GM18517 (cell line): ENCODE measurements around the gene ZNF33B.
A peak's percentile ranks its signal among the peaks of the same experiment; 100 is the strongest.
"Not testable (repeated sequence)": the region's sequence is repeated elsewhere in the genome, so short reads cannot be mapped to it uniquely, and the experiment has no call there.

Source experiments
- ATAC-seq: cut with Tn5 transposase; IDR thresholded peaks from one replicate; pipeline ENCODE4 v1.9.1; 2021; ENCODE audit warnings: mild to moderate bottlenecking, moderate library complexity; ENCODE audit not compliant: unreplicated experiment

ZNF33B gene

DNA sequence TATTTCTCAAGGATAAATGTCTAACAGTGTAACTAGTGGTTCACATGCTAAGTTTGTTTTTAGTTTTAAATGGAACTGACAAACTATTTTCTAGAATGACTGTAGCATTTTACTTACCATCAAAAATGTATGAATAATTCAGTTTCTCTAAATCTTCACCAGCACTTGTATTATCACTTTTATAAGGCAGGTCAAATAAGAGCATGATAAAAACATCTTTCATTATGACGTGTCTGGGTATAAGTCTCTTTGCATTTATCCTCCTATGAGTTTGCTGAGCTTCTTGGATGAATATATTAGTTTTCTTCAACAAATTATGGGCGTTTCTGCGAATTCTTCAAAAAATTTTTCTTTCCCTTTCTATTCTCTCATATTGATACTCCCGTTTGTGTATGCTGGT lies 19.9 kb downstream of the ZNF33B start:
- ATAC-seq = no peak

DNA sequence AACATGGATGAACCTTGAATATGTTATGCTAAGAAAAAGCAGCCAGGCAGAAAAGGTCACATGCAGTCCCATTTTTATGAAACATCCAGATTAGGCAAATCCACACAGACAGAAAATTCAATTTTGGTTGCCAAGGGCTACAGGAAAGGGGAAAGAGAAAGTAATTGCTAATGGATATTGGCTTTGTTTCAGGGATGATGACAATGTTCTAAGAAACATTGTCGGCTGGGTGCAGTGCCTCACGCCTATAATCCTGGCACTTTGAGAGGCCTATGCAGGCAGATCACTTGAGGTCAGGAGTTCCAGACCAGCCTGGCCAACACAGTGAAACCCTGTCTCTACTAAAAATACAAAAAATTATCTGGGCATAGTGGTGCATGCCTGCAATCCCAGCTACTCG lies 23.0 kb downstream of the ZNF33B start:
- no peak for ATAC-seq

DNA sequence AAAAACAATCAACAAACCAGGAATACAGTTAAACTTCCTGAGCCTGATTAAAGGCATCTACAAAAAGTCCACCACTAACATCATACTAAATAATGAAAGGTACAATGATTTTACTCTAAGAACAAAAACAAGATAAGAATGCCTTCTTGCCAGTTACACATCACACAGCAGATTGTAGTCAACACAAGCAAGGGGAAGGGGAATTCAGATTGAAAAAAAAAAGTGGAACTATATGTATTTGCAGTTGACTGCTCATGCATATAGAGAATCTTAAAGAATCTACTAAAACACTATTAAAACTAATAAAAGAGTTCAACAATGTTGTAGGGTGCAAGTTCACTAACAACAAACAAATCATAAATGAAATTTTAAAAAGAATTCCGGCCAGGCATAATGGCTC lies 28.5 kb downstream of the ZNF33B start:
- no peak for ATAC-seq

DNA sequence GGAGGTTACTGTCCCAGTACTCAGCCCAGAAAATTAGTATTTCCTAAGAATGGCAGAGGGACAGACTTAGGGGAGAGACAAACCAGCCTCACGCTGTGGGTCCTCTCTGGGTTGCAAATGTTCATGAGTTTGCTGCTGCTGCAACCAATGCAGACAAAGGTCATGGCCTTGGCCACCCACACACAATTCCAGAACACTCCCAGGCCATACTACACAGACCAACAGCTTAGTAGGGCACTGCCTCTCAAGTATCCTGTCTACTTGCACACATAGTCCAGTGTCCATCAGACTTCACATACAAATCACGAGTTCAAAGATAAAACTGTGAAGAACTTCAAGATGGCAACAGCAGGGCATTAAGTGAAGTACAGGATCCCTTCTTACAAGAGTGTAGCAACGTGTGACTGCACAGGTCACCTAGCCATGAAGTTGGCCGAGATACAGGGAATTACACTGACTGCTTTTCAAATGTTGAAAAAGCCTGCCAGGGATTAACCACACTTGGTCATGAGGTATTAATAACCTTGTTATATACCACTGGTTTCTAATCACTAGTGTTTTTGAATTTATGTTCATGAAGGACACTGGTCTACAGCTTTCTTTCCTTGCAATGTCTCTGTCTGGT lies 40.0 kb downstream of the ZNF33B start:
- no peak for ATAC-seq

DNA sequence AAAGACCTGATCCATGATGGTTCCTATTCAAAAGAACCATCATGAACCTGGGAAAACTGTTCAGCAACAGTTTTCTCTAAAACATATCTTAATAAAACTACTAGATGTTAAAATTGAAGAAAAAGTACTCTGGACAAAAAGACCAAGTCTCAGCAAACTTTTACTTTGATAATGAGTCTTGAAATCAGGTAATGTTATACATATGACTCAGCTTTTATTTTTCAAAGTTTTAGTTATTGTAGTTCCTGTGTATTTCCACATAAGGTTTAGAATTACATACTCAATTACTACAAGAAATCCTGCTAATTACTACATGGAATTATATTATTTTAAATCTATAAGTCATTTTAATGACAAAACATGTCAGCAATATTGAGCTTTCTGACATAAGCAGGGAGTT lies 42.2 kb downstream of the ZNF33B start:
- no peak for ATAC-seq

DNA sequence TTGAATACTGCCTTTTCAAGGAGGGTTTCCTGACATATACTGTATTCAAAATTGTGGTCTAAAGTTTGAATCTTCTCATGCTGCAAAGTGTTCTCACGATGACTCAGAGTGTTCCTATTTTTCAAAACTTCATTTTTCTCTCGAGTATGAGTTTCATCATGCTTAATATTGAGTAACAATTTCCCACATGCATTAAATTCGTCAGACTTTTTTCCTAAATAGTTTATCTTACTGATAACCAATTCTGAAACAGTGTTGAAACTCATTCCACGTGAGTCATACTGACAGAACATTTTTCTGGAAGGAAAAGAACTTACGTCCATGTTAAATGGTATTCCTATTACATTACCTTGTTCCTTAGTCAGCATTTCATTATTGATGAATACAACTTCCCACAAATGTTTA lies 44.1 kb downstream of the ZNF33B start:
- no peak for ATAC-seq

DNA sequence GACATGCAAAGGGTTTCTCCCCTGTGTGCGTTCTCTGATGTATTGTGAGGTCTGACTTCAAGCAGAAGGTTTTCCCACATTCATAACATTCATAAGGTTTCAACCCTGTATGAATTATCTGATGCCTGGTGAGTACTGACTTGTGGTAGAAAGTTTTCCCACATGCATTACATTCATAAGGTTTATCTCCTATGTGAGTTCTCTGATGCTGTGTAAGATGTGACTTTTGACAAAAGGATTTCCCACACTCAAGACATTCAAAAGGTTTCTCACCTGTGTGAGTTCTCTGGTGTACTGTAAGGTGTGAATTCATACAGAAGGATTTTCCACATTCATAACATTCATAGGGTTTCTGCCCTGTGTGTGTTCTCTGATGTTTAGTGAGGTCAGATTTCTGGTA lies 45.1 kb downstream of the ZNF33B start:
- no peak for ATAC-seq

DNA sequence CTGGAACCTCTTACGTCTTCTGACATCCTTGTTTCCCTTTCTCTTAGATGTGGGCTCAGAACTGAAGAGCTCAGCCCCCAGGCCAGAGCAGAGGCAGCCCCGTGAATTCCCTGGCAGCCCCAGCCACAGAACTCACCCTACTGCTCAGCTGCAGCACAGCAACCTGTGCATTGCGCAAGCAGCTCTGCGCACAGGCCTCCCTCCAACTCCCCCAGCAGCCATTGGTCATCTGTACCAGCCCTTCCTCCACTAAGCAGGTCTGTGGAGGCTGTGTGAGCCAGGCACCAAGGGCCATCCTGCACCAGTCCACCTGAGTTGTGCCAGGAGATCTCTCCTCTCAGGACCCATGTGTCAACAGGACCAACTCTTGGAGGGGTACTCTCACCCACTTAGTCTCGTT lies 54.5 kb downstream of the ZNF33B start:
- ATAC-seq = no peak

DNA sequence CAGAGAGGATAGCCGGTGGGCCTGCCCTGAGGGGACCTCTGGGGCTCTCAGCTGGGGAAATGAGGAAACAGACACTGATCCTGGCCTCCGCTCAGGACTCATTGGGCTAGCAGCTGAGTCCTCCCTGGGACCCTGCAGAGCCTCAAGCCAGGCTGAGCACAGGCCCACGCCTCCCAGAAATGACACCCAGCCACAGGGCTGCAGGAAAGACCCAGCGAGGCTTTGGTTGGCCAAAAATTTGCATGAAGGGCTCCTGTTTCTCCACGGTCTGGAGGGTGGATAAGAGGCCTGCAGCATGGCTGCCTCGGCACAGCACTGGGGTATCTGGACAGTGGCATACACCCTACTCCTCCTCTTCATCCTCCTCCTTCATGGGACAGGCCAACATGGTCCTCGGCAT lies 60.4 kb downstream of the ZNF33B start:
- no peak for ATAC-seq

DNA sequence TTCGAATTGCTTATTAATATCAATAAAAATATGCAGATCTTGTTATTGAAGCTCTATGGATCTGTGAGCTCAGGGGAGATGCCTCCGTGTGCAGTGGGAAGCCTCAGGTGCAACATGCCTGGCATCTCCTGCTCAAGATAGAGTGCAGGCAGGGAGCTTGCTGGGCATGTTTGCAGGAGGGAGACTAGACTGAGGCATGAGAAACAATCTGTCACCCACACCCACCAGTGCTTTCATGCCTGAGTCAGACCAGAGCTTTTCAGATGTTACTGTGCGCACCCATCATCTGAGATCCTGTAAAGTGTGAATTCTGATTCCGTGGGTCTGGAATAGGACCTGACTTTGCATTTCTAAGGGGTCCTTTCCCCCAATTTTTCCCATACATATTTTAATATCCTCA lies 62.0 kb downstream of the ZNF33B start:
- no peak for ATAC-seq

DNA sequence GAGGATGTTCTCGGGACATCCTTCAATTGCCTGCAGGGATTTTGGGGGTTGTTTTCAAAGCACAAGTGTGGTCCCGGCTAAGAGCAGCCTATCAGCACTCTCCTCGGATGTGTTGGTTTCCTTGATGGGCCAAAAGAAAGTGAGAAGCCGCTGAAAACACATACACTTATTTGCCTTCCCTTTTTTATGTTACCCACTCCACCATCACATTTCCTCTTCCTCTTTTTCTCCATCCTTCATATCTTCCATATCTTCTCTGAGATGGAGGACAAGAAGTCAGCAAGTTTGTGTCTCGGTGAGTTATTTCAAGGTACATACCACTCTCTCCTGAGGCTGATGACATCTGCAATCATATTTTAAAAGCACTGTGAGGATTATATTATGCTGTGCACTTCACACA lies 64.0 kb downstream of the ZNF33B start:
- no peak for ATAC-seq

DNA sequence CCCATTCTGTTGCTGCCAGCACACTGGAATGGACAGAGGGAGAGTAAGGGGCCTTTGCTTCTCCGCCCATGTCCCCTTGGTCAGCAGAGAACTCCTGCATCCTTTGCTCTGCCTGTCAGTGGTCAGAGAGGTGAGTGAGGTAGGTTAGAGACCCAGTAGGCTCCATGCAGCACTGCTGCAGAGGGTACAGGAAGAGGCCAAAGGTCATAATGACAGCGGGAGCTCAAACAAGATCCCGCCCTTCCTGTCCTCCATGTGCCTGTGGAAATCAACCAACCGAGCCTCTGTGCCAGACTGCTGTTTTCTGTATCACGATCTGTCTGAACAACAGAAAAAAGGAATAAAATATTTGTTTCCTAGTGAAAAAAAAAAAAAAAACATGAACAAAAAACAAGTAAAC lies 81.4 kb downstream of the ZNF33B start:
- ATAC-seq = no peak

DNA sequence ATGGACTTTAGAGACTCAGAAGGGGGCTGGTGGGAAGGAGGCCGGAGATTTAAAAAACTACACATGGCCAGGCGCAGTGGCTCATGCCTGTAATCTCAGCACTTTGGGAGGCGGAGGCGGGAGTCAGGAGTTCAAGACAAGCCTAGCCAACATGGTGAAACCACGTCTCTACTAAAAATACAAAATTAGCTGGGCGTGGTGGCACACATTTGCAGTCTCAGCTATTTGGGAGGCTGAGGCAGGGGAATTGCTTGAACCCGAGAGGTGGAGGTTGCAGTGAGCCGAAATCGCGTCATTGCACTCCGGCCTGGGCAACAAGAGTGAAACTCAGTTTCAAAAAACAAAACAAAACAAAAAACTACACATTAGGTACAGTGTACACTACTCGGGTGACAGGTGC lies 84.8 kb downstream of the ZNF33B start:
- not testable (repeated sequence) for ATAC-seq

DNA sequence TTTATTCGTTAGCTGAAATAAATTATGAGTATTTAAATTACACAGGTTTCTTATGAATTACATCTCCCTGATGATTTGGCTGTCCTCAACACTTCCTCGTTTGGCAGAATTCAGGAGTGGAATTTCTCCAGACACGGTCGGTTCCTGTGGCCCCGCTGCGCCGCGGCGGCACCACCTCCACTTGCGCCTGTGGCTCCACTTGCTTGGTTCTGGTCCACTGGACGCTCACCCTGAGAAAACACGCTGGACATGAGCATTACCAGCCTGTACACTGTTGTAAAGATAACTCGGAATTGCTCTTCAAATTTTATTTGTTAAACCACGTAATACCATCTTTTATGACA lies 85.3 kb downstream of the ZNF33B start:
- peak; percentile 42 for ATAC-seq

DNA sequence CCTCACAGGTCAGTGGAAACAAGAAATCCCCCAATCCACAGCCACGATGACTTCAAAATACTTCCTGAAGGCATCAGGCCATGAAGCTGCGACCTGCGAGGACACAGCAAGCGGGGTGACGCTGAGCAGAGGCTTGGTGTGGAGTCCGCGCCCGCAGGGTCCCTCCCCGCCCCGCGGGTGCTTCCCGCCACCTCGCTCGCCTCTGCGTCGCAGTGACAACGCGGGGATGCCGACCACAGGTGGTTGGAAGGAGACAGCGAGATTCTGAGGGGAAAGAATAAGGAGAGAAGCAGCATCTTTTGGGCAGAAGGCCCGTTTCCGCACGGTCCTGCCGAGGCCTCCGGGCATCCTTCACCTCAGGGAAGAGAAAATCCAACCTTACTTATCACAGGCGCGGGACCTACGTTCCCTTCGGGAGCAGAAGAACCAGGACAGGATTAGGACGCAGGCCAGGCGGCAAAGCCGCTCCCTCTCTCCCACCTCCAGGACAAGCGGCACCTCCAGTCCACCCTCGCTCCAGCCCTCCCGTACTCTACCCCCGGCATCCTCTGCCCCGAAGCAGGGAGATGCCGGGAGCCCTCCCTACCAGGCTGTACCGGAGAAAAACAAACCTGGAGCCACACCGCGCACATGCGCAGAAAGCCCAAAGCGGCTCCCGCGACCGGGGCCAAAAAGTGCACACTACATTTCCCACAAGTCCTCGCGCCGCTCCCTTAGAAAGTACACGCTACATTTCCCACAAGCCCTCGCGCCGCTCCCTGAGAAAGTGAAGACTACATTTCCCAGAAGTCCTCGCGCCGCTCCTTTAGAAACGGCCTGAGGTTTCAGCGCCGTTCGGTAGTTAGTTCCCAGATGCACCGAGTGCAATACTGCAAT lies 85.9 kb downstream of the ZNF33B start:
- peak; percentile 97 for ATAC-seq

DNA sequence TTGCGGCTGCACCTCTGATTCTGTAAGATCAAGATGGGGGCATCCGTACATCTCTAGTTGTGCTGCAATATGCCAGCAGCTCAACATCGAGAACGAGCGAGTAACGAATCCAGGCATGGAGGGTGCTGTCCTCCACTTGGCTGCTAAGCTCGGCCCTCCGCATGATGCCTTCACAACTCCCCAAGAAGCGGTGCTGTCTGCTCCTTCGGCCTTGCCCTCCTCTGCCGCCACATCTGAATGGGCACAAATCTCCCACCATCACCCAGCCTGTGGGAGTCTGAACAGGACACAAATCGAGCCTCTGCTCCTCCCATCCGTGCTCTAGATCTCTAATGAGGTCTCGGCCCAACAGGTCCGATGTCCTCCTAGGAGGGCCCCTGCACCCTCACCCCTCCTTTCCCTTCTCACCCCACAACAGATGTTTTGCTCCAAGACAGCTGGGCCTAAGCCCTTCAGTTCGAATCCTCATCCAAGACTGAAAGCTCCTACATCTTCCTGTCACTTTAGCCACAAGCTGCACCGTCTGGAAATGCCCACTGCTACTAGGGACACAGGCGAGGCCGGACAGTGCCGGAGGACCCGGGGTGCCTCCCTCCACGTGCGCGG lies 86.7 kb downstream of the ZNF33B start:
- no peak for ATAC-seq

DNA sequence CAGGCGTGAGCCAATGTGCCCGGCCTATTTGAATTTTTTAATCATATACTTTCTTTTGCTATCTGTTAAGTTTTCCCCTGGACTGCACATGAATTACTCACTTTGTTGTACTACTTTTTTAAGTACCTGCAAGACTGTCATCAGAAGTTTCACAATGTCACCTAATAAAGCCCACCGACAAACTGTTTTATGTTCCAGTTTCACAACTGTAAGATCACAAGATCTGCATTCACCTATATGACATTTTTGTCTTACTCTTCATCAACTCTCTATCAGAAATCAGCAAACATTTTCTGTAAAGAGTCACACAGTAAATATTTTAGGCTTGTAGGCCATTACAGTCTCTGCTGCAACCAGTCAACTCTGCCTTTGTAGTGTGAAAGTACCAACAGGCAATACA lies 88.5 kb downstream of the ZNF33B start:
- no peak for ATAC-seq

DNA sequence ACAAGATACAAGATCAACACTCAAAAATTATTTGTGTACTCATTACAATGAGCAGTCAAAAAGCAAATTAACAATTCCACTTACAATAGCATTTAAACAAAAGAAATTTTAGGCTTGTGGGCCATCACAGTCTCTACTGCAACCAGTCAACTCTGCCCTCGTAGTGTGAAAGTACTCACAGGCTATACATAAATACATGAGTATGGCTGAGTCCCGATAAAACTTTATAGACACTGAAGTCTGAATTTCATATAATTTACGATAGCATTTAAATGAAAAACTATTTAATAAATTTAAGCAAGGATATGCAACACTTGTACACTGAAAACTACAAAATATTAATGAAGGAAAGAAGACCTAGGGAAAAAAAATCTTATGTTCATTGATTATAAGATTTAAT lies 90.1 kb downstream of the ZNF33B start:
- no peak for ATAC-seq

DNA sequence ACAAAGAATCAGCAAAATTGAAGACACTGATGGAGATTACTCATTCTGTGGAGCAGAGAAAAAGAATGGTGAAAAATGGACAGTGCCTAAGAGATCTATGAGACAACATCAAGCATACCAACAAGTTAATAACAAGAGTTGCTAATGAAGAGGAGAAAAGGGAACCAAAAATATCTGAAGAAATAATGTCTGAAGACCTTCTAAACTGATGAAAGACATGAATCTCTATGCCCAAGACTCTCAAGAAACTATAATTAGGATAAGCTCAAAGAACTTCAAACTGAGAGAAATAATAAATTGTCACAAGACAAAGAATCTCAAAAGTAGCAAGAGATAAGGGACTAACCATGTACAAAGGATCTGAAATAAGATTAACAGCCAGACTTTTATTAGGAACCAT lies 93.4 kb downstream of the ZNF33B start:
- ATAC-seq = no peak

DNA sequence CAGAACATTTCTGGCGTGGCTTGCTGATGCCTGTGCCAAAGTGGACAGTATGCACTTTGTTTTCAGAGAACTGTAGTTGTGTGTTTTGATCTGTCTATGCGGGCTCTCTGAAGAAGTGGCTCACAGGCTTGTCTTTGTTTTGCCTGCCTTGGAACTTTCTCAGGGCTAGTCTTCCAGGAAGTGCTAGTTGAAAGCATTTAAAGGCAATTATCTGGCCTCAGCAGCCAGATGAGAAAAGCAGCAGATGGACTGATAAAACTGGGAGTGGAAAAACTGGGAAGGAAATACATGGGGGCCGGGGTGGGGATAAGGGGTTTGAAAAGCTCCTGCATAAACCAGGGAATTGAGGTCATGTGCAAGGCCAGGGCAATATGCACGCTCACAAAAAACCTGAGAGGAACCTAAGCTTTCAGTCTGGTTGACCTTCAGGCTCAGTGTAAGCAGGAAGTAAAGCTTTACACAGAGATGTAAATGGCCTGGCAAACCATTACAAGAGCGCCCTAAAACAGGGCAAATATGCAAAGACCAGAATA lies 94.5 kb downstream of the ZNF33B start:
- no peak for ATAC-seq
